T-helper 2 cell (primary cell): ENCODE data around the gene SORCS1.

Source experiments
- DNase-seq, 5 experiments: peaks; one replicate each; pipeline versions ENCODE4 v3.0.0 to v3.0.0-alpha.2; 2012 to 2022

The SORCS1 gene

DNA sequence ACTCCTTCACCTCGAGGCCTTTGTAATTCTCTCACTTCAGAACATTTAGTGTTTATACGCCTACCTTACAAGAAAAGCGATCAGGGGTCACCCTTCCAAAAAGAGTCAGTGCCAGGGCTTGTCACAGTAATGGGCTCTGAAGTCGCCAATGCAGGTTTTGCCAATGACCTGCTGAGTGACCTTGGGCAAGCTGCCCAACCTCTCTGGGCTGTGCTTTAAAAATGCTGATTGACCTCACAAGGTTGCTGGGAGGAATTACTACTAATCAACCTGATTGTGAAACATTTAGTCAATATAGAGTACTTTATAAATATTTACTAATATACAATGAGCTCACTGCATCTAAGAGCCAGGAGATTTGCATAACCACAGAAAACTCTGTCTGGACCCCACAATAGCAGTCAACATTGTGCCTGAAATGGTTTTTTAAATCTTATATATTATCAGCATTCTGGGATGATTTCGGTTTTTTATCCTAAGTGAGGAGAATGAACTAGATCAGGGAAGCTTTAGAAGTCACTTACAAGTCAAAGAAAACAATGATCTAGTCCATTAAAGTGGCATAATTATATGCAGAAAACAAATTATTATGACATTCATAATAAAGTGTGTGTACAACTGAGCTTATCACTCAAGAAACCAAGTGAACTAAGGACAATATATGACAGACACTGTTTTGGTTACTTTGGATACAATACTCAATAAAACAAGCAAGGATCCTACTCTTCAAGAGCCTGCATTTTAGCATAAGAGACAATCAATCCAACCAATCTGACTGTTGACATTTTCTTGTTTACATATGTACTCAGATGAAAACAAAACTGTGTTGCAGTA lies 290.5 kb downstream of the SORCS1 start:
- DNase-seq = no peak

- peak in 1 of 5 experiments; percentile 19 for DNase-seq
Measured at GRCh38 chr10:106872176-106872575, 292.3 kb downstream of the SORCS1 start.

GRCh38 chr10:106866244-106866845 lies 298.2 kb downstream of the SORCS1 start:
- no peak for DNase-seq

DNA sequence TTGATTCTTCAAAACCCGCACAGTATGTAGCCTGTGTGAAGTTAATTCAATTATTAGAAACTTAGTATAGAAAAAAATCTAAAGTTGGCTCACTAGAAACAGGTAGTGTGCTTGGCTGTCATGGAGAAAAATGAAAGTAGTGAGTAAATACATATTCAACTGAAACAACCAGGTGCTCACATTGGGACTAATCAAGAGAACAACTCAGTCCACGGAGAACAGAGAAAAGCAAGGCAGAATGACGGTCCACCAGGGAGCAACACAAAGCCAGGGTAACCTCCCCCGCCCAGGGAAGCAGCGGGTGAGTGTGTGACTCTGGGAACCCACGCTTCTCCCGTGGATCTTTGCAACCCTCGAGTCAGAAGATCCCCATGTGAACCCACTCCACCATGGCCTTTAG lies 300.5 kb downstream of the SORCS1 start:
- no peak for DNase-seq

GRCh38 chr10:106863549-106863948 lies 301.0 kb downstream of the SORCS1 start:
- DNase-seq = no peak

- no peak for DNase-seq
Measured at GRCh38 chr10:106859892-106860652, 304.4 kb downstream of the SORCS1 start.

- DNase-seq = no peak
Measured at GRCh38 chr10:106857728-106858127, 306.8 kb downstream of the SORCS1 start.

DNA sequence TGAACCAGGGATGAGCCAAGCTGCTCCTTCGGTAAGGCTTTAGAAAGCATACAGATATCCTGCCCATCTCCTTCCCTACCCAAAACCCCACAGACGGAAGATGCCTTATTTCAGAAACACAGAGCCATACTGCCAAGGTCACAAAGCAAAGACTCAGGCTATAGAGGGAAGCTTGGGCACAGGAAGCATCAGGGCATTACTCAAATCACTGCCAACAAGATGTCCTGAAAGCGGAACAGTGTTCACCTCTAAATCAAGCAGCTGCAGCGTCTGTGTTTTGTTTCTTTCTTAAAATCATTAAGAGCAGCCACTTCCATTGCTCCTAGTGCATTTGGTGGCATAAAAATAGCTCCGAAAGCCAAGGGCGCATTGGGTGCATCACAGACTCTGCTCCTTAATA lies 307.3 kb downstream of the SORCS1 start:
- DNase-seq = no peak

DNA sequence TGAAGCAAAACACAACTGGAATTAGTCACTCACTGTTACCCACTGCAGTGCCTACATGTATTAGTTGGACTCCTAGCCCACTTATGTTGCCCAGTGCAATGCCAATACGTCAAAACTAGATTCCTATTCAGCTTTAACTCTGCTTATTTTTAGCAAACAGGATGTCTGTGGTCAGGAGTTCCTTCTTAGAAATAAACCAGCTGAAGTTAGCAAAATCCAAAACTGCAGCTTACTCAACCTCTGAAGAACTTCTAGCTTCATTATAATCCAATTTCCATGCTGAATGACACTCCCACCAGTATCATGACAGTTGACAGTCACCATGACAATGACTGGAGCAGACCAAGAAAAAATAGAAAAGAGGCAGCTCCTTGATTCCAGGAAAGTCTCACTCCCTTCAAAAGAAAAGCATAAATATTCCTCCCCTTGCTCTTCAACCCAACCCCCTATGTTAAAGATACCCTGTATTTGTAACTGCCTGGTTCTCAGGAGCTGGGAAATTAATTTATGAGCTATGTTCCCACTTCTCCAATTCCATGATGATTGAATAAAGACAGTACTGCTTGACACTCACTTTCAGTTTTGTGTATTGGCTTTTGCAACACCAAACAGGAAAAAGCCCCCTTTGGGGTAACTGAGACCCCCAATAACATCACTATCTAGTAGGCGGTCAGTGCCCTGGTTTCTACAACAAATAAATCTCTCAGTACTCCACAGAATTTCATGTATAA lies 327.4 kb downstream of the SORCS1 start:
- peak in 1 of 5 experiments; percentile 92 for DNase-seq

DNA sequence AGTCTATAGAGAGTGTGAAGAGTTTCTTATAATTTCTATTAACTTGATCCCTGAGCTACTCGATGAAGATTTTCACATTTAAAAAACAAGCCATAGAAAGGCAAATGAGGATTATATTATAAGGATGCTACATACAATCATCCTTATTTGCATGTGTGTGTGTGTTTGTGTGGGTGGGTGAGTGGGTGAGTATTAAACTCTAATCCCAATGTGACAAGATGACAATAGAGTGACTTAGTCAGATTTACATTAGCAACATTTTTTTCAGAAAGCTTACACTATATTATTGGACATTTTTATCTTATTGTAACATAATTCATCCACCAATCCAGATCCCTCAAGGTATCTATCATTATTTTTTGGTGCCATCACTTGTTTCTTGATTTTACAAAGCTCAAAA lies 331.7 kb downstream of the SORCS1 start:
- no peak for DNase-seq

DNA sequence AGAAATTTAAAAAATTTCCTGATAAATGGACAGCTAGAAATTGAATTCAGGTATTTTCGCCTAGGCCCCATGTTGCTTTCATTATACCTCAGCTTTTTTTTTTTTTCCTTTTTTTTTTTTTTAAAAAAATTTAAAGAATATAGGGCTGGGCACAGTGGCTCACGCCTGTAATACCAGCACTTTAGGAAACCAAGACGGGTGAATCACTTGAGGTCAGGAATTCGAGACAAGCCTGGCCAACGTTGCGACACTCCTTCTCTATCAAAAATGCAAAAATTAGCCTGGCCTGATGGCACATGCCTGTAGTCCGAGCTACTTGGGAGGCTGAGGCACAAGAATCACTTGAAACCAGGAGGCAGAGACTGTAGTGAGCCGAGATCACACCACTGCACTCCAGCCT lies 334.0 kb downstream of the SORCS1 start:
- no peak for DNase-seq

- DNase-seq = no peak
Measured at GRCh38 chr10:106830006-106830405, 334.5 kb downstream of the SORCS1 start.

GRCh38 chr10:106826716-106827115 lies 337.8 kb downstream of the SORCS1 start:
- no peak for DNase-seq

DNA sequence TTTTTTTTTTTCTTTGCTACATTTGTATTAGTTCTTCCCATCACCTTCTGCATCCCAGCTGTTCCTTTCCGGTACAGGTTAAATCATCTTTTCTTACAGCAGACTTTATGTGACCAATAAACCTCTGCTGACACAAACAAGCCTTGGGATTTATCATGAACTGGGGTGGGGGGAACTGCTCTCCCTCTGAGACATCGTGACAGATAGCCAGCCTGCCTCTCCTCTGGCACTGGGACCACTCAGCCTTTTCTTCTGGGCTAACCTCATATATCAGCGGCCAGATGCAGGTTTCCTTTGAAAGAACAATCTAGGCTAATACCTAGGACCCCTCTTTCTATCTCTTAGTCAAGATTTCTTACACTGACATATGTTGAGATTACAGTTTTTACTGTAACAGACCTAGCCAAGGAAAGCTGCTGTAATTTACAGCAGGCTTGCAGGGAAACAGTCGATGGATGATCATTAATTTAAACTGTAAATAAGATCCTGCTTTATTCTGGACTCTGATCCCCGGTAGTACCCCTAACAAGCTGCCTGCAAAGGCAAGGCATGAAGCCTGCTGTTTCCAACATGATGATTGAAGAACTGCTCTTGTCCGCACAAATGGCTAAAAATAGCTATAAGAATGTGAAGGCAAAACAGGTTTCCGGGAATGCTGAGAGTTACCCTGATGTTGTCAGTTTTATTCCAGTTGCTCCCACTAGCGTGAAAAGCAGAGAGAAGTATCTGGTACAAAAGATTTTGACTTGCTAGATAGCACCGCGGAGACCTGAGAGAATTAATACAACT lies 338.7 kb downstream of the SORCS1 start:
- no peak for DNase-seq

DNA sequence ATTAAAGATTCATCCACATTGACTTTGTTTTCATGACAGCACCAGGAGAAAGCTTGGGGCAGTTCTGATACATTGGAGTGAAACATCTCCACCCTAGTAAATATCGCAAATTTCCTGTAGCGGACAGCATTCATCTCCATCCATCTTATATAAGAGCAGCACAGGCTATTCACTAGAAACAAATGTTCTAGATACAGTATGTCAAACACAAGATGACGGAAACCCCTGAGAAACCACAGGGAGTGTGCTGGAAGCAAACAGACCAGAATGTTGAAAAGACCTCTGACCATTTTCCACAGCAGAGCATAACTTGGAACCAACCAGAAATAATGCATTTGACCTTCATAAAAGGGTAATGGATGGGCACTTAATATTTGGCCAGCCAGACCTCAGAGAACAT lies 343.9 kb downstream of the SORCS1 start:
- no peak for DNase-seq

DNA sequence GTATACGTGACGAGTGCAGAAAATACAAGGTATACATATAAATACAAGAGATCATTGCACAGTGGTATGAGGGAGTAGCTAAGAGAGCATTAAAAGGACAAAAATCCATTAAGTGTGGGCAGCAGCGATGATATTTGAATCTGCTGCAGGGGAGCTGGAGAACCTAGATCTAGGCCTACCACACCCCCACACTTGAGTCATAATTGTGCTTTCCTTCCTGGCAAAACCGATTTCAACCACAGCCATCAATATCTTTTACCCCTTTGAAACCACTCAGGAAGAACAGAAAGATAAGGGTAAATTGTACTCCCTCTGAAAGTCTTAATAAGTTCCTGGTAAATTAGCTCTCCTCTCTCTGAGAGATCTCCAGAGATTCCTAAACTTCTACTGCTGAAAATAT lies 345.0 kb downstream of the SORCS1 start:
- peak in 1 of 5 experiments; percentile 58 for DNase-seq

DNA sequence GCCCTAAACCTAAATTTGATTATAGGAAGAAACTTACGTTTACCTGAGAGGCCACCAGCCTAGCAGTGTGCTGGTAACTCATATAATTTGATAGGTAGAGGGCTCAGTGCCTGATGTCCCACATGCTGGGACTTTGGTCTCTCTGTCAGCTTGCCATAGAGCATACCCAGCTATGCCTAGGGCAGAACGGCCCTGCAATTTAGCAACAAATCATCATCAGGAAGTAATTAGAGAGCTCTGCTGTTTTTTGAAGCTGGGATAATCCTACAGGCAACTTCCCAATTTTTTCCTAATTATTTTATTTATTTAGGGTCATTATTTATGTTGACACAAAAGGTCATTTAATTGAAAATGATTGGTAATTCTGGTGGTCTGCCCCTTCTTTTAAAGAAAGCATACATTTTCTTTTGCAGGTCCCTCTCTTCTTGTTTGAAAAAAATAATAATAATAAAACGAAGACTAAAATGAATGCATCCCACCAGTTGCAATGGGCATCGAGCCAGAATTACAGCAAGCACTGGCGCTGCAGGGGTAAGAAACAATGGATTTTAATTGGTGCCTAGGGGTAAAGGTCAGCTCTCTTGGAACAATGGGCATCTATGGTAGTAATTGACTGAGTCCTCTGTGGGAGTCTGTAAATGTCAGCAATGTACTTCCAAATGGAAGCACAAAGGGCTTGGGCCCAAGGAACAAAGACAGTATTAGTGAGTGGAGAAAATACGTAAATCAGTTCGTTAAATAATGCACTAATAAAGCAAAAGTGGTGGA lies 348.0 kb downstream of the SORCS1 start:
- DNase-seq = no peak

DNA sequence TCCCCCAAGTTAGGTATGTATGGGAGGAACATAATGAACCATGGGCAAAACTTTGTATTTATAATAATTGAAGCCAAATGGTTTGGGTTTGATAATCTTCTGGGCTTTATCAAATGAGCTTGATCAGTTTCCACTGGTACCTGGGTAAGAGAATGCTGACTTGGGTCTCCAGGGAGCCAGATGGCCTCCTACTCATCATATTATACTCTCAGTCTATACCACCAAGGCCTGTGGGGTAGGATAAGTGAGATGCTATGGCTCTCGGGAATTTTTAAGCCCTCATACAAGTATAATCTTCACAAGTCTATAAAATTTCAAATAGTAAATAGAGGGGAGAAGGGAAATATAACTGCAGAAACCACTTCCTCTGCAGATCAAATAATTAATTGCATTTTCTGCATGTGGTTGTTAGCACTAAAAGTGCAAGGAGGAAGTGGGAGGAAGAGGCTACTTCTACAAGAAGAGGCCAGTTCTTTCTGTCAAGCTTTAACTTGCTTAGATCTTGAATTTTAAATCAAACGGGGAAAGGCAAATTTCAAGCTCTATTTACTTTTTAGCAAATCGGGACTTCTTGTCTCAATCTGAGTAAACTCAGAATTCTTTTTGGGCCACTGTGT lies 349.0 kb downstream of the SORCS1 start:
- peak in 1 of 5 experiments; percentile 21 for DNase-seq

- DNase-seq = no peak
Measured at GRCh38 chr10:106804992-106805582, 359.4 kb downstream of the SORCS1 start.

GRCh38 chr10:106802949-106803348 lies 361.6 kb downstream of the SORCS1 start:
- no peak for DNase-seq
